Ectodermal cell (in vitro differentiated cells): ENCODE measurements around the gene ZSCAN9.

Source experiments
- H3K27ac ChIP-seq: 2 replicates; pipeline ENCODE4 v1.7.0; 2013; ENCODE audit warnings: mild to moderate bottlenecking, low read depth, low read length; ENCODE audit not compliant: insufficient read depth, poor library complexity, severe bottlenecking
- H3K27me3 ChIP-seq: 2 replicates; pipeline ENCODE4 v1.7.0; 2013; ENCODE audit warnings: mild to moderate bottlenecking, low read length; ENCODE audit not compliant: insufficient read depth, control insufficient read depth, poor library complexity, severe bottlenecking
- H3K36me3 ChIP-seq: one replicate; pipeline ENCODE4 v1.7.0; 2013; ENCODE audit warnings: low read length; ENCODE audit not compliant: control insufficient read depth, insufficient read depth
- H3K4me1 ChIP-seq: one replicate; pipeline ENCODE4 v1.7.0; 2013; ENCODE audit warnings: low read length; ENCODE audit not compliant: control insufficient read depth, insufficient read depth
- H3K4me3 ChIP-seq: 2 replicates; pipeline ENCODE4 v1.7.0; 2013; ENCODE audit warnings: low read depth, low read length, control low read depth; ENCODE audit not compliant: insufficient read depth
- H3K9me3 ChIP-seq: 2 replicates; pipeline ENCODE4 v1.7.0; 2013; ENCODE audit warnings: mild to moderate bottlenecking, low read length, moderate library complexity; ENCODE audit not compliant: control insufficient read depth
- WGBS, 2 experiments: methylation state at CpG; one replicate each; pipeline ENCODE4 v1.1.7; 2013; ENCODE audit warnings: missing lambda C conversion rate in 2 of 2; 5-methylcytosine and 5-hydroxymethylcytosine counted together

Gene ZSCAN9

GRCh38 chr6:28220257-28221133 is 4.6 kb upstream of the ZSCAN9 start:
- Histone ChIP-seq H3K27me3 (peaks cover 73% of the 10 kb centered on the region), H3K4me1 (no peaks in the 10 kb centered on the region), H3K27ac (no peak overlapping the region), H3K4me3 (no peak overlapping the region), H3K9me3 (no peaks in the 10 kb centered on the region), H3K36me3 (no peaks in the 10 kb centered on the region)
- WGBS, 2 experiments: 60 to 66% methylated on average over 6 of the region's 6 CpGs

- H3K36me3 ChIP-seq: peaks cover 24% of the 10 kb centered on the region
- H3K4me1 ChIP-seq: peaks cover 4% of the 10 kb centered on the region
- H3K4me3 ChIP-seq: peak overlapping the region; percentile 60
- H3K9me3 ChIP-seq: no peaks in the 10 kb centered on the region
- no peak overlapping the region for H3K27ac ChIP-seq
- 59 to 64% methylated on average over 9 of the region's 9 CpGs for WGBS, 2 experiments
- H3K27me3 ChIP-seq: peaks cover 46% of the 10 kb centered on the region
Measured at GRCh38 chr6:28224131-28225055, 682 bp upstream of the ZSCAN9 start.

DNA sequence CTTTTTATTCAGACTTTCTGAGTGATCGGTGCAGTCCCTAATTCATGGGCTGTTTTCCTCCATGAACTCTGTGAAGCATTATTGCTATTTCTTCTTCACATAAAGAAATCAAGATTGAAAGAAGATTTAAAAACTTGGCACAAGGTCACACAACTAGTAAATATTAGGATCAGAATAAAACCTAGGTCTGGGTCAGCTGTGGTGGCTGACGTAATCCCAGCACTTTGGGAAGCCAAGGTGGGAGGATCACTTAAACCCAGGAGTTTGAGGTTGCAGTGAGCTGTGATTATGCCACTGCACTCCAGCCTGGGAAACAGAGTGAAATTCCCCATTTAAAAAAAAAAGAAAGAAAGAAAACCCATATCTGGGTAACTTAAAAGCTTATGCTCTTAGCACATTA is 1.4 kb downstream of the ZSCAN9 start:
- H3K27me3 ChIP-seq: peaks cover 26% of the 10 kb centered on the region
- H3K4me1 ChIP-seq: peaks cover 4% of the 10 kb centered on the region
- WGBS, 2 experiments: 96 to 98% methylated on average over 2 of the region's 2 CpGs
- peak overlapping the region; percentile 60 for H3K4me3 ChIP-seq
- H3K36me3 ChIP-seq: peaks cover 38% of the 10 kb centered on the region
- H3K9me3 ChIP-seq: no peaks in the 10 kb centered on the region
- H3K27ac ChIP-seq: no peak overlapping the region

DNA sequence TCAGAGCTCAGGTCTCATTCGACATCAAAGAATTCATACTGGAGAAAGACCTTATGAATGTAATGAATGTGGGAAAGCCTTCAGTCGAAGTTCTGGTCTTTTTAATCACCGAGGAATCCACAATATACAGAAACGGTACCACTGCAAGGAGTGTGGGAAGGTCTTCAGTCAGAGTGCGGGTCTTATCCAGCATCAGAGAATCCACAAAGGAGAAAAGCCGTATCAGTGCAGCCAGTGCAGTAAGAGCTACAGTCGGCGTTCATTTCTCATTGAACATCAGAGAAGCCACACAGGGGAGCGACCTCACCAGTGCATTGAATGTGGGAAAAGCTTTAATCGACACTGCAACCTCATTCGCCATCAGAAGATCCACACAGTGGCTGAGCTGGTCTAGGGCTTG is 7.7 kb downstream of the ZSCAN9 start:
- H3K9me3 ChIP-seq: no peaks in the 10 kb centered on the region
- no peak overlapping the region for H3K27ac ChIP-seq
- WGBS, 2 experiments: 95 to 96% methylated on average over 11 of the region's 11 CpGs
- H3K4me1 ChIP-seq: no peaks in the 10 kb centered on the region
- H3K4me3 ChIP-seq: no peak overlapping the region
- no peaks in the 10 kb centered on the region for H3K27me3 ChIP-seq
- peaks cover 36% of the 10 kb centered on the region for H3K36me3 ChIP-seq

- Histone ChIP-seq H3K27me3 (no peaks in the 10 kb centered on the region), H3K9me3 (no peaks in the 10 kb centered on the region), H3K4me1 (no peaks in the 10 kb centered on the region), H3K27ac (no peak overlapping the region), H3K4me3 (no peak overlapping the region), H3K36me3 (peaks cover 19% of the 10 kb centered on the region)
- WGBS, 2 experiments: 93 to 97% methylated on average over 3 of the region's 3 CpGs
Measured at GRCh38 chr6:28235912-28236452, 10.9 kb downstream of the ZSCAN9 start.

DNA sequence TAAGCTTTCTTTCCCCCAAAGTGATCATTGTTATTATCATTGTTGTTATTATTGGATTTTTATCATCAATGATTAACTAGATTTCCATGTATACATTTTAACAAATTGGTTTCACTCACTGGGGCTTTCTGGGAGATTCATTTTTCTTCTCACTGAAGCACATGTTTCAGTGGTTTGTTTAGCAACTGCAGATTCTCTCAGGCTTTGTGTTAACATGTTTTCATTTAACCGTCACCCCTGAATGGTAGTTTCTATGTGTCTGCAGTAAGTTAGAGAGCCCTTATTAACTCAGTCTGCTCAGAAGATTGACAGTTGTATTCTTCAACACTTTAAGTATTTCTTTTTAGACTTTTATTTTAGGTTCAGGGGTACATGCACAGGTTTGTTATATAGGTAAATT is 14.6 kb downstream of the ZSCAN9 start:
- WGBS, 2 experiments: 88% methylated on average over 1 of the region's 1 CpG; no CpG with 5 or more reads in 1 of the 2 experiments
- H3K4me3 ChIP-seq: no peak overlapping the region

DNA sequence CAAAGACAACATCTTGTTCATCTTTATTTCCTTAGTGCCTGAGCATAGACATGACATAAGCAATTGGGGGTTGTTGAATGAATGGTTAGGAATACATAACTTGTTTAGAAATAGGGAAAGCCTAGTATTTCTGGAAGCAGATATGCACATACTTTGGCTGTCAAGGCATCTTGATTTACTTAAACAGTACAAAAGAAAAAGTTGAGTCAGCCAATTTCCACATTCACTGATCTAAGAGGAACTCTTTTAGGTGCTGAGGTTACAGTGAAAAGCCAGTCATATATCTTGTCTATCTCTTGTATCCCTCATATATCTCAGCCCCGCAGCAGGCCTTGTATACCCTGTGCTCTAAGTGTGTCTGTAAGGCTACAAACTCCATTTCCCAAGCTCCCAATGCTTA is 15.4 kb downstream of the ZSCAN9 start:
- Histone ChIP-seq H3K9me3 (no peaks in the 10 kb centered on the region), H3K27me3 (no peaks in the 10 kb centered on the region), H3K36me3 (peaks cover 19% of the 10 kb centered on the region), H3K4me3 (no peak overlapping the region), H3K4me1 (no peaks in the 10 kb centered on the region), H3K27ac (no peak overlapping the region)
- 83 to 100% methylated on average over 1 of the region's 1 CpG for WGBS, 2 experiments

More for the DNA sequence above, 14.6 kb downstream of the ZSCAN9 start:
- no peak overlapping the region for H3K27ac ChIP-seq
- H3K36me3 ChIP-seq: peaks cover 14% of the 10 kb centered on the region
- no peaks in the 10 kb centered on the region for H3K9me3 ChIP-seq
- no peaks in the 10 kb centered on the region for H3K27me3 ChIP-seq
- no peaks in the 10 kb centered on the region for H3K4me1 ChIP-seq

GRCh38 chr6:28243946-28244345 is 18.9 kb downstream of the ZSCAN9 start:
- 92 to 97% methylated on average over 3 of the region's 3 CpGs for WGBS, 2 experiments
- Histone ChIP-seq H3K9me3 (no peaks in the 10 kb centered on the region), H3K36me3 (peaks cover 24% of the 10 kb centered on the region)

GRCh38 chr6:28245206-28245941 is 20.3 kb downstream of the ZSCAN9 start:
- Histone ChIP-seq H3K4me3 (no peak overlapping the region), H3K27me3 (no peaks in the 10 kb centered on the region), H3K9me3 (no peaks in the 10 kb centered on the region), H3K27ac (no peak overlapping the region), H3K36me3 (peaks cover 24% of the 10 kb centered on the region), H3K4me1 (no peaks in the 10 kb centered on the region)
- WGBS, 2 experiments: 93 to 95% methylated on average over 6 of the region's 6 CpGs

More at GRCh38 chr6:28243946-28244345, 18.9 kb downstream of the ZSCAN9 start:
- Histone ChIP-seq H3K4me1 (no peaks in the 10 kb centered on the region), H3K27me3 (no peaks in the 10 kb centered on the region), H3K27ac (no peak overlapping the region), H3K4me3 (no peak overlapping the region)
